NCI-H526 treated with DMSO at 0.1 percent for 48 hours (cell line): ENCODE results near the gene TANGO2.

Source experiments
- DNase-seq: peaks from one replicate; lab custom pipeline; 2025; lab: John Stamatoyannopoulos, UW

TANGO2 gene

GRCh38 chr22:20046730-20047129 is 25.8 kb downstream of the TANGO2 start:
- no peak for DNase-seq

- DNase-seq = no peak
Measured at GRCh38 chr22:20051927-20052308, 31.0 kb downstream of the TANGO2 start.

- no peak for DNase-seq
Measured at GRCh38 chr22:20052309-20053259, 31.7 kb downstream of the TANGO2 start.

- no peak for DNase-seq
Measured at GRCh38 chr22:20053407-20054033, 32.6 kb downstream of the TANGO2 start.

GRCh38 chr22:20054034-20054427 is 33.1 kb downstream of the TANGO2 start:
- DNase-seq = no peak

- DNase-seq = no peak
Measured at GRCh38 chr22:20054485-20054884, 33.6 kb downstream of the TANGO2 start.

GRCh38 chr22:20055144-20055543 is 34.2 kb downstream of the TANGO2 start:
- DNase-seq = no peak

- no peak for DNase-seq
Measured at GRCh38 chr22:20055654-20056053, 34.7 kb downstream of the TANGO2 start.

GRCh38 chr22:20056161-20056560 is 35.3 kb downstream of the TANGO2 start:
- no peak for DNase-seq

- DNase-seq = no peak
Measured at GRCh38 chr22:20056696-20057386, 35.9 kb downstream of the TANGO2 start.

GRCh38 chr22:20057596-20058268 is 36.8 kb downstream of the TANGO2 start:
- no peak for DNase-seq

GRCh38 chr22:20058989-20059770 is 38.3 kb downstream of the TANGO2 start:
- no peak for DNase-seq

- DNase-seq = no peak
Measured at GRCh38 chr22:20060700-20061480, 40.0 kb downstream of the TANGO2 start.

- no peak for DNase-seq
Measured at GRCh38 chr22:20061481-20061861, 40.6 kb downstream of the TANGO2 start.

- no peak for DNase-seq
Measured at GRCh38 chr22:20062043-20062765, 41.3 kb downstream of the TANGO2 start.

- no peak for DNase-seq
Measured at GRCh38 chr22:20062766-20063083, 41.8 kb downstream of the TANGO2 start.

- DNase-seq = no peak
Measured at GRCh38 chr22:20063271-20064139, 42.6 kb downstream of the TANGO2 start.

- DNase-seq = no peak
Measured at GRCh38 chr22:20064140-20064480, 43.2 kb downstream of the TANGO2 start.

GRCh38 chr22:20064545-20065262 is 43.8 kb downstream of the TANGO2 start:
- no peak for DNase-seq
